Erythroblast (primary cell): ENCODE data around the gene THOC6.
"Not testable (repeated sequence)": the region's sequence is repeated elsewhere in the genome, so short reads cannot be mapped to it uniquely, and the experiment has no call there.

Experiments
- GATA1 ChIP-seq: IDR thresholded peaks from 2 replicates; pipeline ENCODE4 v1.6.1; 2011; ENCODE audit warnings: low read depth, mild to moderate bottlenecking, control low read depth, low read length, moderate library complexity
- POLR2A ChIP-seq: IDR thresholded peaks from 2 replicates; pipeline ENCODE4 v1.6.1; 2011; ENCODE audit warnings: mild to moderate bottlenecking, low read length

DNA sequence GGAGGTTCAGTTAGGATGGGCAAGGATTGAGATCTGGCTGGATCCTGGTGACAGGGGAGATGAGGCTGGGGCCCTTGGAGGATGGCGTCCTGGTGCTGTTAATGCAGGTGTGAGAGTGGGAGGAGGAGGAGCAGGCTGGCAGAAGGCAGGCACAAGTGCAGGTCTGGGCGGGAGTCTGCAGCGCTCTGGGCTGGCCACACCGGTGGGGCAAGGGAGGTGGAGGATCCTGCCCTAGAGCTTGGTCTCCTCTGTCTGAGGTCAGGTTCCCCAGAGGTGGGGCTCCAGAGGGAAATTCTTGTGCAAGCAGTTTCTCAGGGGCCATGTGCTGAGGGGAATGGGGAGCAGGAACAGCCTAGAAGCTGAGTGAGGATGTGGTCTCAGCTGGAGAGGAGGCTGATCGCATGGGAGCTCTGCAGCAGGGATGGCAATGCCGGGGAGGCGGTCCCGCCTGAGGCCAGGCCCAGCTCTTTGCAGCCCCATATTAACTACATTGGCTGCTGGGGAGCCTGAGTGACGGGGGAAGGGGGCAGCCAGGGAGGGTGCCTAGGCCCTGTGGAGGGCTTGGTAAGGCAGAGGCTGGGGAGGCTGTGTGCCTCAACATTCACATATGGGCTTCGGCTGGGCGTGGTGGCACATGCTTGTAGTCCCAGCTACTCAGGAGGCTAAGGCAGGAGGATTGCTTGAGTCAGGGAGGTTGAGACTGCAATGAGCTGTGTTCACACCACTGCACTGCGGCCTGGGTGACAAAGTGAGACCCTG, 28.9 kb downstream of the THOC6 start:
- not testable (repeated sequence) for TF ChIP-seq POLR2A, GATA1
